Measurements from ENCODE around the gene IKBKE.

DNA sequence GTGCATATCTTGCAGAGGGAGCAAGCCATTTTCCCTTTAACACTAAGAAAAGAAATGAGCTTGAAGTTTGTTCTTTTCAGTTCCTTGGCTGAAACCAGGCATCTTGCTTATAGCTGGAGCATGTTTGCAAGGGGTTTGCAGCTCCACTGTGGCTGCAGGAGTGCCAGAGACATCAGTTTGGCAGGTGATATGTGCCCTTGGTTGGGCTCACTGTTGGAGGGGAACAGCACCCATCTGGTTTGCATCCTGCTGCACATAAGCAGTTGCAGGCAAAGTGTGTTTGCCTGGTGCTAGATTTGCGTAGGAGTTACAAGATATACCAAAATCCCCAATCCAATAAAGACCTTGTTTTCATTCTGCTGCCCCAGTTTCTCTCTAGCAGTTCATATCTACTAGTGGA lies 47.8 kb upstream of the IKBKE start:
- TF ChIP-seq POLR2A (IDR thresholded peaks at IDR 0.05): no peak
- no peak for TF ChIP-seq CTCF (IDR thresholded peaks at IDR 0.05)
- TF ChIP-seq POLR2AphosphoS5 (IDR thresholded peaks at IDR 0.05): no peak
- no peak for TF ChIP-seq EP300 (IDR thresholded peaks at IDR 0.05)
